A673 (cell line): ENCODE results near the gene TBC1D2B. TPM values are rescaled to one million over a fixed set of nuclear protein-coding genes. Genes with fewer than 3 reads are reported as not detected.
A peak's percentile ranks its signal among the peaks of the same experiment; 100 is the strongest.

Experiments used
- BruUV-seq: library from RNA; stranded (reverse); fragments of 400-500 nt; replicated peaks from 2 replicates; lab custom pipeline; 2021; lab: Mats Ljungman, UMichigan
- CTCF ChIA-PET: fragments of 300-600 bp; sonication (Branson Sonifier 250); formaldehyde crosslinking; loops from one replicate; lab custom pipeline; 2022; ENCODE audit warnings: antibody characterized with exemption; lab: Charles Lee
- POLR2A ChIA-PET: fragments of 300-600 bp; sonication (Branson Sonifier 250); formaldehyde crosslinking; loops from one replicate; lab custom pipeline; 2022; ENCODE audit warnings: antibody characterized with exemption; ENCODE audit not compliant: low non-redundant PET; lab: Charles Lee
- DNase-seq: peaks from one replicate; pipeline ENCODE4 v3.0.0-alpha.2; 2015; ENCODE audit warnings: low spot score
- H3K27ac ChIP-seq: fragments of 200-600 bp; sonication (generic); 2 replicates; pipeline ENCODE4 v1.5.1; 2016; ENCODE audit warnings: mixed run types, low read depth, mild to moderate bottlenecking, mixed read lengths, antibody characterized with exemption, low read length; ENCODE audit not compliant: poor library complexity, severe bottlenecking
- H3K27me3 ChIP-seq: fragments of 200-600 bp; sonication (generic); replicated peaks from 2 replicates; pipeline ENCODE4 v1.6.1; 2017; ENCODE audit warnings: mixed run types, low read depth, mild to moderate bottlenecking, mixed read lengths, antibody characterized with exemption, low read length; ENCODE audit not compliant: insufficient read depth, poor library complexity
- H3K36me3 ChIP-seq: fragments of 200-600 bp; sonication (generic); 2 replicates; pipeline ENCODE4 v1.6.1; 2016; ENCODE audit warnings: mixed run types, mild to moderate bottlenecking, mixed read lengths, antibody characterized with exemption, low read length; ENCODE audit not compliant: insufficient read depth, poor library complexity, severe bottlenecking
- H3K4me1 ChIP-seq: fragments of 200-600 bp; sonication (generic); 2 replicates; pipeline ENCODE4 v1.6.1; 2017; ENCODE audit warnings: mixed run types, mild to moderate bottlenecking, mixed read lengths, antibody characterized with exemption, low read length; ENCODE audit not compliant: insufficient read depth, poor library complexity, severe bottlenecking
- H3K4me3 ChIP-seq: fragments of 200-600 bp; sonication (generic); 2 replicates; pipeline ENCODE4 v1.5.1; 2016; ENCODE audit warnings: low read depth, mixed run types, mild to moderate bottlenecking, mixed read lengths, low read length; ENCODE audit not compliant: poor library complexity, severe bottlenecking
- H3K9me3 ChIP-seq: fragments of 200-600 bp; sonication (generic); 2 replicates; pipeline ENCODE4 v1.6.1; 2016; ENCODE audit warnings: mixed run types, low read depth, mild to moderate bottlenecking, mixed read lengths, antibody characterized with exemption, low read length; ENCODE audit not compliant: poor library complexity, severe bottlenecking
- CTCF ChIP-seq: fragments of 300-800, 200-600 bp; sonication (generic); conservative IDR thresholded peaks from 2 replicates; pipeline ENCODE4 v1.5.1; 2017; ENCODE audit warnings: low read depth, mild to moderate bottlenecking, antibody characterized with exemption, low read length, moderate library complexity, mixed read lengths
- EZH2 ChIP-seq: fragments of 200-600 bp; sonication (generic); IDR thresholded peaks from 2 replicates; pipeline ENCODE4 v1.6.1; 2017; ENCODE audit warnings: borderline replicate concordance, low read depth, mild to moderate bottlenecking, mixed read lengths, antibody characterized with exemption, low read length; ENCODE audit not compliant: poor library complexity, severe bottlenecking
- intact Hi-C: fragments of 100-400 bp; cut with micrococcal nuclease; formaldehyde crosslinking; loops from one replicate; pipeline ENCODE4 v1.10.0; 2022; ENCODE audit not compliant: unreplicated experiment
- total RNA-seq: library from RNA; stranded (reverse); gene quantifications from 2 replicates; pipeline ENCODE4 v1.2.3, GENCODE V29; 2021

The TBC1D2B gene
- total RNA-seq, 1 experiment from 2014 or later: 26.0 TPM

GRCh38 chr15:78077871-78078210 lies 330 bp upstream of the TBC1D2B start:
- DNase-seq: no peak
- no TSS peak for BruUV-seq
- Histone ChIP-seq H3K36me3 (no peaks in the 10 kb centered on the region), H3K9me3 (no peaks in the 10 kb centered on the region), H3K4me3 (peak overlapping the region; percentile 89), H3K4me1 (peaks cover 21% of the 10 kb centered on the region), H3K27ac (peak overlapping the region; percentile 59), H3K27me3 (no peaks in the 10 kb centered on the region)
- intact Hi-C loops: no loop called here
- TF ChIP-seq CTCF: no peak
- no peak for TF ChIP-seq EZH2
- CTCF ChIA-PET: no interaction called here
- POLR2A ChIA-PET: no interaction called here

- intact Hi-C loops: no loop called here
- ChIA-PET CTCF (no interaction called here), POLR2A (no interaction called here)
- Histone ChIP-seq H3K27me3 (no peaks in the 10 kb centered on the region), H3K4me3 (peak overlapping the region; percentile 89), H3K27ac (peak overlapping the region; percentile 78), H3K9me3 (no peaks in the 10 kb centered on the region), H3K4me1 (peaks cover 35% of the 10 kb centered on the region), H3K36me3 (no peaks in the 10 kb centered on the region)
- TF ChIP-seq CTCF: no peak
- no peak for TF ChIP-seq EZH2
- BruUV-seq: no TSS peak
- no peak for DNase-seq
Observed at GRCh38 chr15:78076231-78077052, 1.1 kb downstream of the TBC1D2B start.

- ChIA-PET POLR2A (no interaction called here), CTCF (no interaction called here)
- DNase-seq: peak; percentile 68
- intact Hi-C loops: no loop called here
- no peaks in the 10 kb centered on the region for H3K36me3 ChIP-seq
- H3K27ac ChIP-seq: peak overlapping the region; percentile 56
- TF ChIP-seq CTCF (no peak), EZH2 (no peak)
- peak overlapping the region; percentile 89 for H3K4me3 ChIP-seq
- no peaks in the 10 kb centered on the region for H3K9me3 ChIP-seq
- peaks cover 40% of the 10 kb centered on the region for H3K4me1 ChIP-seq
- BruUV-seq: TSS peak; percentile 34
- H3K27me3 ChIP-seq: no peaks in the 10 kb centered on the region
Observed at GRCh38 chr15:78075490-78076230, 1.9 kb downstream of the TBC1D2B start.
